ENCODE measurements around the gene MED20.

The MED20 gene

DNA sequence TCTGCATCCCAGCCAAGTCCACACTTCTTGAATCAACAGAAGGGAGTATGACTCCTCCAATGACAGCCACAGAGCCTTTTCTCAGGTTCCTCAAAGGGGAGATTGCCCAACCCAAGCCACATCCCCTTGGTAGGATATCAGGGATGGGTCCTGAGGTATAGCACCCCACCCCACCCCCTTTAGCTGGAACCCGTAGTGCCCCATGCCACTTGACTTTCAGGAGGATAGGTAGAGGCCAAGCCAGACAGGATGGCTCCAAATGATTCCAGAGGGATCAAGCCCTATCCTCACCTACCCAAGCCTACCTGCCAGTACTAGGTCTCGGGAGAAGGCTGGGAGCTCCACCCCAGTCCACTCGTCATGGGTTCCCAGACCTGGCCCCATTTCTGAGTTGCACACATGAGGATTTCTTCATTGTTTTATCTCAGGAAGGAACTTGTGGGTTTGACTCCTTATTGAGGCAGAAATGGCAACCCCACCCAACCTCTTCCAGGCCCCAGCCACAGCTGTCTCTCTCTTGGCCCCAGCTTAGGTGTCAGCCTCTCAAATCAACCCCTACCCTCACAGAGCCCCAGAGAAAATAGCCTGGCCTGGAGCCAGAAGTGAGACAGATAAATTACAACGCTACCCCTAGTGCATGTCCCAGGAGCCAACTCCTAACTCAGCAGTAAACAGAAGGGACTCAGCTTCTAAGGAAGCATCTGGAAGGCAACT, 17.1 kb upstream of the MED20 start:
- Histone ChIP-seq H3K9ac (ENCODE audit: insufficient read length) (no peak overlapping the region), H3K27ac (peak overlapping the region; percentile 51), H3K36me3 (ENCODE audit: insufficient read depth, low read length) (peaks cover 35% of the 10 kb centered on the region), H3K4me3 (peak overlapping the region; percentile 95; the same call in 1 of the 2 replicates), H3K9me3 (ENCODE audit: low read depth, low read length) (no peaks in the 10 kb centered on the region)
- TF ChIP-seq EZH2 (IDR thresholded peaks at IDR 0.05) (no peak), FOXP2 (optimal IDR thresholded peaks at IDR 0.05; ENCODE audit: control extremely low read depth, extremely low read length, insufficient read depth) (no peak), POLR2AphosphoS5 (IDR thresholded peaks at IDR 0.05; ENCODE audit: borderline replicate concordance, low read depth, low read length) (no peak)
- DNase-seq (ENCODE audit: low read depth, low spot score), result no peak

DNA sequence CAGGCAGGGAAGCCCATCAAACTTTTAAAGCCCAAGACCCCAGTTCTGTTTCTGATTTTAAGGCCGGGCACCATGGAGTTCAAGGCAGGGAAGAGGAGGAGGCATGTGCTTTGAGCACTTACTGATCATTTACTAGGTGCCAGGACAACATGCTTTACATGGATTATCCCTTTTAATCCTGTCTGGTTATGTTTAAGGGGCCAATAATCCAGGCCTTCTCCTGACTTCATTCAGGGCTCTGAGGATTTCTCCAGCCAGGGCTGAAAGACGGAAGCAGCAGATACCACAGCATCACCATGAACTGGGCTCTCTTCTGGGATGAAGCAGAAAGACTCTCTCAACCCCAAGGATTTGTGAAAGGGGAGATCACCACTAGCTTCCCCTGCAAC, 16.5 kb upstream of the MED20 start:
- no peak overlapping the region for H3K27ac ChIP-seq
- TF ChIP-seq POLR2AphosphoS5 (IDR thresholded peaks at IDR 0.05; ENCODE audit: borderline replicate concordance, low read depth, low read length) (no peak), EZH2 (IDR thresholded peaks at IDR 0.05) (no peak), FOXP2 (optimal IDR thresholded peaks at IDR 0.05; ENCODE audit: control extremely low read depth, extremely low read length, insufficient read depth) (no peak)
- H3K4me3 ChIP-seq, result no peak overlapping the region
- no peaks in the 10 kb centered on the region for H3K9me3 ChIP-seq (ENCODE audit: low read depth, low read length)
- peaks cover 40% of the 10 kb centered on the region for H3K36me3 ChIP-seq (ENCODE audit: insufficient read depth, low read length)
- no peak overlapping the region for H3K9ac ChIP-seq (ENCODE audit: insufficient read length)
- DNase-seq (ENCODE audit: low read depth, low spot score), result no peak

DNA sequence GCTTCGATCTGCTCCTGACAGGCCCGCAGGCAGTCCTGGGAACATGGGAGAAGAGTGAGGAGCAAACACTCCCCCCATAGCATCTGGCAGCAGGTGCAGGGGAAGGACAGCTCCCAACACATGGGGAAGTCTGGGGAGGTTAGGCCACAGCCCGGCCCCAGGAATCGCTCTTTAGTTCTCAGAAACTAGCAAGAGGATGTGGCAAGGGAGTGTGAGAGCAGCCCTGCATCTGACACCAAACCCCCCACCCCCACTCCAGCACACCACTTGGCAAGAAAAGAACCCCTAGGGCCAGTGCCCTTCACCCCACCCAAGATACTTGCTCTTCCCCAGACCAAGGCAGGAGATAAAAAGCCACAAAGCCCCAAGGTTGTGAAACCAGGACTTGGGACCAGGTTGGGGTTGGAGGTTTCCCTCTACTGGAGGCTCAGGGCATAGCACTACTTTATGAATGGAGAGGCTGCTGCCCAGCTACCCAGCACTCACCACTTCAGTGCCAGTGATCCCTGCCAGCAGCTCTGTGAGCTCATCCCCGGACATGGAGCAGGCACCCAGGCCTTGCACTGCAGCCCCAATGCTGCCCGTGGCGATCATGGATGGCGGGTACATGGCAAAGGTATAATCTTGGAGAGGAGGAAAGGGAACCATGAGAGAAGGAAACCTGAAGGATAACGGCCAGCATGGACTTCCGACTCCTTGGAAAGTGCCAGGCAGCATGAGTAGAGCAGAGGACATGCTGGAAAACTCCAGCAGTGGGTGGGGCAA, 15.3 kb upstream of the MED20 start:
- H3K4me3 ChIP-seq, result no peak overlapping the region
- no peak for DNase-seq (ENCODE audit: low read depth, low spot score)
- H3K9ac ChIP-seq (ENCODE audit: insufficient read length), result no peak overlapping the region
- H3K9me3 ChIP-seq (ENCODE audit: low read depth, low read length), result no peaks in the 10 kb centered on the region
- no peak overlapping the region for H3K27ac ChIP-seq
- H3K36me3 ChIP-seq (ENCODE audit: insufficient read depth, low read length), result peaks cover 53% of the 10 kb centered on the region
- TF ChIP-seq FOXP2 (optimal IDR thresholded peaks at IDR 0.05; ENCODE audit: control extremely low read depth, extremely low read length, insufficient read depth) (no peak), EZH2 (IDR thresholded peaks at IDR 0.05) (no peak), POLR2AphosphoS5 (IDR thresholded peaks at IDR 0.05; ENCODE audit: borderline replicate concordance, low read depth, low read length) (peak; percentile 48; the same call in 1 of the 2 replicates)

DNA sequence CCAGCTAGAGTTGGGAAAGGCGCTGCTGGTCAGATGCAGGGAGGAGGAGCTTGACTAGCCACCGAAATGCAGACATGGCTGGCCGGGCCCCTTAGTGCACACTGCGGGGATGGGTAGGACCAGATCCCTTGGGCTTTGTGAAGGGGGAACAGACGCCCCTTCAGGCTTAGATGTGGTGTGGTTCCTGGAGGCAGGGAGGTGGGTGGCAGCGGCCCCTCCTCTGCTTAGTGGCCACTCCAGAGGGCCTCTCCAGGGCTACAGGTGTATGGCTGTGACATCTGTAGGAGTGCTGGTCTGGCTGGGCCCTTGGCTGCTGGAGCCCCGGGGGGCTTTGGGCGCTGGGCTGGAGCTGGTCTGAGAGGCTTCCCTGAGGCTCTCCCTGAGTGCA, 14.7 kb upstream of the MED20 start:
- TF ChIP-seq POLR2AphosphoS5 (IDR thresholded peaks at IDR 0.05; ENCODE audit: borderline replicate concordance, low read depth, low read length) (0 out of 2 replicates have a peak, but pooled peaks have one; percentile 11), FOXP2 (optimal IDR thresholded peaks at IDR 0.05; ENCODE audit: control extremely low read depth, extremely low read length, insufficient read depth) (no peak)
- Histone ChIP-seq H3K4me3 (no peak overlapping the region), H3K27ac (no peak overlapping the region), H3K36me3 (ENCODE audit: insufficient read depth, low read length) (peaks cover 58% of the 10 kb centered on the region), H3K9ac (ENCODE audit: insufficient read length) (no peak overlapping the region), H3K9me3 (ENCODE audit: low read depth, low read length) (no peaks in the 10 kb centered on the region)
- no peak for DNase-seq (ENCODE audit: low read depth, low spot score)

DNA sequence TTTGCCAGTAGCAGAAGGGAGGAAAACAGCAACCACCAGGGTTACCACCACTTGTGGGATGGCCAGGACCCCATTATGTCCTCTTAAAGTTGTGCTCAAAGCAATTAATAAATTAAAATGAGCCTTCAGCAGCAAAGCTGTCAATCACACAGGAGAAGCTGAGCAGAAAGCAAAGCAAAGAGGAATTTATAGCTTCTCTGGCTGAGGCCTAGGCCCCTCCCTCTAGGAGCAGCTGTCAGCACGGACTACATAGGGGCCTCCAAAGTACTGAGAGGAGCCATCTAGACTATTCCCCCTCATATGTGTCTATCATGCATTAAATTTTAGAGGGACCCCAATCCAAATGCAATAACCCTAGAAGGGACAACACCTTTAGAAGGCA, 14.2 kb upstream of the MED20 start:
- no peak for DNase-seq (ENCODE audit: low read depth, low spot score)
- Histone ChIP-seq H3K4me3 (no peak overlapping the region), H3K9me3 (ENCODE audit: low read depth, low read length) (no peaks in the 10 kb centered on the region), H3K9ac (ENCODE audit: insufficient read length) (no peak overlapping the region), H3K36me3 (ENCODE audit: insufficient read depth, low read length) (peaks cover 63% of the 10 kb centered on the region), H3K27ac (no peak overlapping the region)
- TF ChIP-seq FOXP2 (optimal IDR thresholded peaks at IDR 0.05; ENCODE audit: control extremely low read depth, extremely low read length, insufficient read depth), result no peak
- TF ChIP-seq EZH2 (IDR thresholded peaks at IDR 0.05), result no peak
- TF ChIP-seq POLR2AphosphoS5 (IDR thresholded peaks at IDR 0.05; ENCODE audit: borderline replicate concordance, low read depth, low read length), result peak; percentile 6; the same call in 1 of the 2 replicates

DNA sequence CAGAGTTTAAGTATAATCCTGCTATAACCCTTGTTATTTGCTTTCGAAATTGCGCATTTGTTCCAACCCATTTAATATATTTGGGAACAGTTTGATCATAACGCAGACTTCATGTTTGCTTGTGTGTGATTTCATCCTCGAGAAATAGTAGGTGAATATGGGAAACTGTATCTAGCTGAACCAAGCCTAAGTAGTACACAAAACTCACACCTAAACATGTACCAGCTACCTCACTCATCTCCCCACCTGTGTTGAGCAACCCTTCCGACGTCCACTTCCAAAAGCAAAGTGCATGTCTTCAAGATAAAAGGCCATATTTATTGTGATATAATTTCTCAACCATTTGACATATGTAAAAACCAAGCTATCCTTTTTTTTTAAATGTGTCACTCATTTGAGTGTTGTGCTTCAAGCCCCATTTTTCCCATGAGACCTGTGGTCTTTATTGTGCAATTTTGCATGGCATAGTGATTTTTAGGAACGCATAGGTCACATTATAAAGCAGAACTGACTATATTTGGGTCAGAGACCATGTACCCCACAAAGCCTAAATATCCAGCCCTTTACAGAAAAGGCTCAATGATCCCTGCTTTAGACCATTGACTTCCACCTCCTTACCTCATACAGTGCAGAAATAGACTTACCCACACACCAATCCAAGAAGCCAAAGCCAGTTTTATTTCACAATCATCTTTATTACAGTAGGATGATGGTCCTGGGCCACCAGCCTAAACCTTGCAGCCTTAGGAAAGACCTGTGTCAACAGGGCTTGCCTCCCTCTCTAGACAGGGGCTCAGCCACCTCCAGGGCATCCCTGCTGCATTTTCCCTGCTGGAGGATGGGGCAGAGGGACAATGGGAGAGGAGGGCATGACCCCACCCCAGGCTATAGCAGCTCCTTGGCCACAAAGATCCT, 13.6 kb upstream of the MED20 start:
- H3K9ac ChIP-seq (ENCODE audit: insufficient read length), result no peak overlapping the region
- H3K4me3 ChIP-seq, result no peak overlapping the region
- TF ChIP-seq FOXP2 (optimal IDR thresholded peaks at IDR 0.05; ENCODE audit: control extremely low read depth, extremely low read length, insufficient read depth) (no peak), EZH2 (IDR thresholded peaks at IDR 0.05) (no peak), POLR2AphosphoS5 (IDR thresholded peaks at IDR 0.05; ENCODE audit: borderline replicate concordance, low read depth, low read length) (peak; percentile 33; the same call in 1 of the 2 replicates)
- DNase-seq (ENCODE audit: low read depth, low spot score), result no peak
- H3K9me3 ChIP-seq (ENCODE audit: low read depth, low read length), result no peaks in the 10 kb centered on the region
- H3K27ac ChIP-seq, result peak overlapping the region; percentile 46; the same call in 1 of the 2 replicates
- H3K36me3 ChIP-seq (ENCODE audit: insufficient read depth, low read length), result peaks cover 70% of the 10 kb centered on the region

DNA sequence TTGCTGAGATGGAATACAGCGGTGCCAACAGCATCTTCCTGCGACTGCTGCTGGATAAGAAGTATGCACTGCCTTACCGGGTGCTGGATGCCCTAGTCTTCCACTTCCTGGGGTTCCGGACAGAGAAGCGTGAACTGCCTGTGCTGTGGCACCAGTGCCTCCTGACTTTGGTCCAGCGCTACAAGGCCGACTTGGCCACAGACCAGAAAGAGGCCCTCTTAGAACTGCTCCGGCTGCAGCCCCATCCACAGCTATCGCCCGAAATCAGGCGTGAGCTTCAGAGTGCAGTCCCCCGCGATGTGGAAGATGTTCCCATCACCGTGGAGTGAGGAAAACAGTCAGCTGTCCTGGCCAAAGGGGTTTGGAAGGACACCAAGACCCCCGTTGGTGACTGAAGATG, 11.4 kb upstream of the MED20 start:
- DNase-seq (ENCODE audit: low read depth, low spot score), result no peak
- Histone ChIP-seq H3K4me3 (no peak overlapping the region), H3K9ac (ENCODE audit: insufficient read length) (no peak overlapping the region), H3K27ac (no peak overlapping the region), H3K36me3 (ENCODE audit: insufficient read depth, low read length) (peaks cover 91% of the 10 kb centered on the region), H3K9me3 (ENCODE audit: low read depth, low read length) (no peaks in the 10 kb centered on the region)
- no peak for TF ChIP-seq EZH2 (IDR thresholded peaks at IDR 0.05)
- no peak for TF ChIP-seq FOXP2 (optimal IDR thresholded peaks at IDR 0.05; ENCODE audit: control extremely low read depth, extremely low read length, insufficient read depth)
- no peak for TF ChIP-seq POLR2AphosphoS5 (IDR thresholded peaks at IDR 0.05; ENCODE audit: borderline replicate concordance, low read depth, low read length)

DNA sequence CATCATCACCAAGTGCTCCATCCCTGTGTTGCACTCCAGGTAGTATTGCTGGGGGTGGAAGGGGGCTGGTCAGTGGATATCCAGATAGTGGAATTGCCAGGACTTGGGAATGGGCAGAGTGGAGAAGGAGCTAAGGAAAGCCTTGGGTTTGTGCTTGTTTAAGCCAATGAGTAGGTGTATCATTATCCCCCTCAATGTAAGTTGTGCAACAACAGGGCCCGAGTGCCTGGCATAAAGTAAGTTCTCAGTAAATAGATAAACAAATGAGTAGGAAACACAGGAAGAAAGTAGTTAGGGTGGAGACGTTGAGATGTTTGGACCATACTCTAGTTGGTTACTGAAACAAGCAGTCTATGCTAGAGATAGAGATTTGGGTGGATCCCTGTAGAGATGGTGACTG, 10.9 kb upstream of the MED20 start:
- H3K4me3 ChIP-seq, result no peak overlapping the region
- no peak for TF ChIP-seq POLR2AphosphoS5 (IDR thresholded peaks at IDR 0.05; ENCODE audit: borderline replicate concordance, low read depth, low read length)
- TF ChIP-seq EZH2 (IDR thresholded peaks at IDR 0.05), result no peak
- TF ChIP-seq FOXP2 (optimal IDR thresholded peaks at IDR 0.05; ENCODE audit: control extremely low read depth, extremely low read length, insufficient read depth), result no peak
- H3K36me3 ChIP-seq (ENCODE audit: insufficient read depth, low read length), result peaks cover 97% of the 10 kb centered on the region
- no peak overlapping the region for H3K27ac ChIP-seq
- no peaks in the 10 kb centered on the region for H3K9me3 ChIP-seq (ENCODE audit: low read depth, low read length)
- H3K9ac ChIP-seq (ENCODE audit: insufficient read length), result no peak overlapping the region
- DNase-seq (ENCODE audit: low read depth, low spot score), result no peak

Measured in SK-N-MC (cell line).